Type B pancreatic cell (in vitro differentiated cells): ENCODE results near the gene SAMD8. TPM values are rescaled to one million over a fixed set of nuclear protein-coding genes. Genes with fewer than 3 reads are reported as not detected.
A peak's percentile ranks its signal among the peaks of the same experiment; 100 is the strongest.

Experiments used
- DNase-seq: peaks from one replicate; pipeline ENCODE4 v3.0.0; 2021; ENCODE audit warnings: mixed read lengths; ENCODE audit not compliant: unreplicated experiment; ENCODE audit errors: extremely low spot score
- H3K27ac Mint-ChIP-seq: 2 replicates; pipeline ENCODE4 v1.8.0; 2021; ENCODE audit warnings: mild to moderate bottlenecking, mixed read lengths
- H3K27me3 Mint-ChIP-seq: 2 replicates; pipeline ENCODE4 v1.8.0; 2021; ENCODE audit warnings: mixed read lengths
- H3K36me3 Mint-ChIP-seq: 2 replicates; pipeline ENCODE4 v1.8.0; 2021; ENCODE audit warnings: mixed read lengths
- H3K4me1 Mint-ChIP-seq: one replicate; pipeline ENCODE4 v1.8.0; 2021; ENCODE audit warnings: mixed read lengths; ENCODE audit not compliant: unreplicated experiment
- H3K4me3 Mint-ChIP-seq: 2 replicates; pipeline ENCODE4 v1.8.0; 2021; ENCODE audit warnings: mild to moderate bottlenecking, mixed read lengths
- H3K9me3 Mint-ChIP-seq: 2 replicates; pipeline ENCODE4 v1.8.0; 2021; ENCODE audit warnings: mixed read lengths
- total RNA-seq: library from RNA; stranded (reverse); gene quantifications from 2 replicates; pipeline ENCODE4 v1.2.1, GENCODE V29; 2021; ENCODE audit warnings: low replicate concordance
- TF ChIP-seq, protein P1 (sequence below): fragments of 200-600 bp; sonication (generic); conservative IDR thresholded peaks from 2 replicates; pipeline ENCODE4 v1.5.0; 2021; ENCODE audit warnings: antibody characterized with exemption, mild to moderate bottlenecking

SAMD8 gene
- total RNA-seq, 1 donor from 2014 or later: 17.3 TPM

DNA sequence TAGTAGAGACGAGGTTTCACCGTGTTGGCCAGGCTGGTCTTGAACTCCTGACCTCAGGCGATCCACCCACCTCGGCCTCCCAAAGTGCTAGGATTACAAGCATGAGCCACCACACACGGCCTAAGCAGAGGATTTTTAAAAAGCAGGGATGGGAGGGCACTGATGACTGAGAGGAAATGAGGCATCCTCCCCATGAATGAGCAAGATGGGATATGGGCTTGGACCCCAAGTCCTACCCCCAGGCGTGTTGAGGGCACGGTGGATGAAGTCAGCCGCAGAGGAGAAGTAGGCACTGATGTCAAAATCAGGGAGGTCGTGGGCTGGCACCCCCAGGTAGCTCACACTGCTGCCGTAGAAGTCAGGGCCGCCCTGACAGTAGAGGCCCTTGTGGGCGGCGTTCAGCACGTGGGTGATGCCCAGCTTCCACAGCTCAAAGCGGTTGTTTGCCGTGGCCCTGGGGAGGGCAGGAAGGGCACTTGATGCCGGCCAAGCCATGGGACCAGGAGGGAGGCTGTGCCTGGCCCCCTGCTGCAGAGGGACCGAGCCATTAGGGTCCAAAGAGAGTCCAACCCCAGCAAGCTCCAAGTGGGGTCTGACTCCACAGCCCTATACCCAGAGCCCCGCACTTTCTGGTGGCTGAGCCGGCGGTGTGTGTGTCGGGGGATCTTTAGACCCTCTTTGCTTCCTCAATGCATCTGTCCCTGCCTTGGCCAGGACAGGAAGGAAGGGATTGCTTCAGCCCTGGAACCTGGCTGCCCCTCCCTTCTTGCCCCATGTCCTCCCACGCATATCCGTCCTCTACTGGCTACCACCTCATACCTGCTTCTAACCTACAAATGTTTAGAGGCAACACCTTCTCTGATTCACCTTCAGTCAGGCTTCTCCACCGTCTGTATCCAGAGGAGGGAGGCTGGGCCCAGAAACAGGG, 3.4 kb upstream of the SAMD8 start:
- TF ChIP-seq, protein P1, sequence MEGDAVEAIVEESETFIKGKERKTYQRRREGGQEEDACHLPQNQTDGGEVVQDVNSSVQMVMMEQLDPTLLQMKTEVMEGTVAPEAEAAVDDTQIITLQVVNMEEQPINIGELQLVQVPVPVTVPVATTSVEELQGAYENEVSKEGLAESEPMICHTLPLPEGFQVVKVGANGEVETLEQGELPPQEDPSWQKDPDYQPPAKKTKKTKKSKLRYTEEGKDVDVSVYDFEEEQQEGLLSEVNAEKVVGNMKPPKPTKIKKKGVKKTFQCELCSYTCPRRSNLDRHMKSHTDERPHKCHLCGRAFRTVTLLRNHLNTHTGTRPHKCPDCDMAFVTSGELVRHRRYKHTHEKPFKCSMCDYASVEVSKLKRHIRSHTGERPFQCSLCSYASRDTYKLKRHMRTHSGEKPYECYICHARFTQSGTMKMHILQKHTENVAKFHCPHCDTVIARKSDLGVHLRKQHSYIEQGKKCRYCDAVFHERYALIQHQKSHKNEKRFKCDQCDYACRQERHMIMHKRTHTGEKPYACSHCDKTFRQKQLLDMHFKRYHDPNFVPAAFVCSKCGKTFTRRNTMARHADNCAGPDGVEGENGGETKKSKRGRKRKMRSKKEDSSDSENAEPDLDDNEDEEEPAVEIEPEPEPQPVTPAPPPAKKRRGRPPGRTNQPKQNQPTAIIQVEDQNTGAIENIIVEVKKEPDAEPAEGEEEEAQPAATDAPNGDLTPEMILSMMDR: no peak
- H3K27me3 Mint-ChIP-seq: no peaks in the 10 kb centered on the region
- peaks cover 12% of the 10 kb centered on the region for H3K4me1 Mint-ChIP-seq
- no peak overlapping the region for H3K4me3 Mint-ChIP-seq
- H3K9me3 Mint-ChIP-seq: no peaks in the 10 kb centered on the region
- H3K36me3 Mint-ChIP-seq: peaks cover 4% of the 10 kb centered on the region
- peak overlapping the region; percentile 56 for H3K27ac Mint-ChIP-seq
- DNase-seq: no peak

DNA sequence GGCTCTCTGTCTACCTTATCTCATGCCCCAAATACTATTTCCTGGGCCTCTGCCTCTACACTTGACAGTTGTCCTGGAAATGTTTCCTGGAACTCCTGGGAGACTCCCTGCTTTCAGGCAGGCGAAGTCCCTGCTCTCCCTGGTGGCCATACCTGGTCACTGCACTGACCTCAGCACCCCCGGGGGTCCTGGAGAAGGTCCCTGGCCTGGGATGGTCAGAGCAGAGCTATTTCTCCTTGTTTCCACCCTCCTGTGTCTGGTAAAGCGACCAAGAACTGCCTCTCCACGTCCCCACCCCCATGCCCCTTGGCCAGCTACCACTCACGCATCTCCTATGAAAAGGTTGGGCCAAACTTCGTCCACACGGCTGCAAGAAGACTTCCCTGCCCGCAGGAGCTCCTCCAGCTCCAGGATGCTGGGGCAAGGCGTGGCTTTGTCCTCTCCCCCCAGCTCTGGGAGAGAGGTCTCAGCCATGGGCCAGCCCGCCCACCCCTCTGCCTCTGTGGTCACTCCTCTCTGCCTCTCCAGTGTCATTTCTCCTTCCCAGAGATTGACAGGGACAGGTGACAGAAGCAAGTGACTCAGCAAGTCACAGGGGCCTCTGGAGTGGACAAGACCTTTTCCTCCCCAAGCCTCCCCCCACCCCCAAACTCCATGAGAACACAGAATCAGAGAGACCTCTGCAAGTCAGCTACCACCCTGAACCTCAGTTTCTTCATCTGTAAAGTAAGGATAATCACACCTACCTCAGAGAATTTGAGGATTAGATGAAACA, 2.6 kb upstream of the SAMD8 start:
- TF ChIP-seq, protein P1: peak; percentile 75
- Mint-ChIP-seq H3K27me3 (no peaks in the 10 kb centered on the region), H3K9me3 (no peaks in the 10 kb centered on the region), H3K4me3 (peak overlapping the region; percentile 65), H3K27ac (peak overlapping the region; percentile 56), H3K36me3 (peaks cover 4% of the 10 kb centered on the region), H3K4me1 (peaks cover 17% of the 10 kb centered on the region)
- no peak for DNase-seq

GRCh38 chr10:75109459-75109778, 2.0 kb upstream of the SAMD8 start:
- peak overlapping the region; percentile 65 for H3K4me3 Mint-ChIP-seq
- no peak overlapping the region for H3K27ac Mint-ChIP-seq
- no peaks in the 10 kb centered on the region for H3K27me3 Mint-ChIP-seq
- no peaks in the 10 kb centered on the region for H3K9me3 Mint-ChIP-seq
- DNase-seq: no peak
- H3K4me1 Mint-ChIP-seq: peaks cover 19% of the 10 kb centered on the region
- TF ChIP-seq, protein P1: no peak
- H3K36me3 Mint-ChIP-seq: peaks cover 4% of the 10 kb centered on the region

DNA sequence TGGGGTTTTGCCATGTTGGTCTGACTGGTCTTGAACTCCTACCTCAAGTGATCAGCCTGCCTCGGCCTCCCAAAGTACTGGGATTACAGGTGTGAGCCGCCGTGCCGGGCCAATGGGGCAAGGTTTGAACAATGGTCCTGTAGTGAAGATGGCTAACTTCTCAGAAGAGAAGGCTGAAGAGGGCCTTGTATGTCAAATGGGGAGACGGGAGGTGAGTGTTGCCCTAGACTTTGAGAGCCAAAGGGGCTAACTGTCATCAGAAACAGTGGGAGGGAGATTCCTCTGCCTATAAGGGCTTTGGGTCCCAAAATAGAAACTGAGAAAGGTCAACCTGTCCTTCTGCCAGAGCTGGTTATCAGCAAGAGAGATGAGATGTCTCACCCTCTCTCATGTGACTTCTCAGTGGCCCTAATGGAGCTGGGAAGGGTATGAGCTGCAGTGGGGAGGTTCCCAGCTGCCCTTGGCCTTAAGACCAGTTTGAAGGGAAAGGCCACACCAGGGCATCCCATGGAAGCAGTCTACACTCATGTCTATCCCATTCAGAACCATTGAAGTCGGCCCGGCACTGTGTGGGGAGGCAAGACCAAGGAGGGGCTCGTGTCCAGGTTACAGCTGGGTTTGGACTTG, 1.3 kb upstream of the SAMD8 start:
- peak overlapping the region; percentile 96 for H3K27ac Mint-ChIP-seq
- no peaks in the 10 kb centered on the region for H3K9me3 Mint-ChIP-seq
- H3K36me3 Mint-ChIP-seq: peaks cover 10% of the 10 kb centered on the region
- H3K4me3 Mint-ChIP-seq: peak overlapping the region; percentile 90
- H3K27me3 Mint-ChIP-seq: no peaks in the 10 kb centered on the region
- peaks cover 25% of the 10 kb centered on the region for H3K4me1 Mint-ChIP-seq
- no peak for DNase-seq
- TF ChIP-seq, protein P1: no peak

- no peak for DNase-seq
- TF ChIP-seq, protein P1: no peak
- Mint-ChIP-seq H3K9me3 (no peaks in the 10 kb centered on the region), H3K27me3 (no peaks in the 10 kb centered on the region), H3K4me3 (peak overlapping the region; percentile 99), H3K27ac (peak overlapping the region; percentile 96), H3K36me3 (peaks cover 10% of the 10 kb centered on the region), H3K4me1 (peaks cover 25% of the 10 kb centered on the region)
Observed at GRCh38 chr10:75111907-75112679, 637 bp downstream of the SAMD8 start.
